ENCODE results near the gene KRT6C. TPM values are rescaled to one million over a fixed set of nuclear protein-coding genes. Genes with fewer than 3 reads are reported as not detected.

KRT6C gene
- total and polyA plus RNA-seq, 2 donors from 2014 or later: not detected

- no peak for FAIRE-seq
- H3K4me1 ChIP-seq (ENCODE audit: control insufficient read depth in 2 of 3, insufficient read depth in 2 of 3, low read depth in 1 of 3, low read length in 3 of 3): no peaks in the 10 kb centered on the region
- no peak overlapping the region for H3K27ac ChIP-seq (ENCODE audit: low read depth in 2 of 2, low read length in 2 of 2)
- no peak overlapping the region for H3K9ac ChIP-seq (ENCODE audit: low read length in 3 of 3)
- intact Hi-C loops (cut with DNase I): no loop called here
- no peaks in the 10 kb centered on the region for H3K27me3 ChIP-seq (ENCODE audit: control insufficient read depth, insufficient read depth, low read length)
- no peaks in the 10 kb centered on the region for H3K36me3 ChIP-seq (ENCODE audit: control insufficient read depth in 2 of 3, insufficient read depth in 3 of 3, low read length in 3 of 3)
- H3K9me3 ChIP-seq (ENCODE audit: control insufficient read depth in 2 of 3, insufficient read depth in 1 of 3, low read length in 3 of 3): no peaks in the 10 kb centered on the region
- no peak for DNase-seq
- no peak overlapping the region for H3K4me3 ChIP-seq (ENCODE audit: low read length in 3 of 3)
- TF ChIP-seq CTCF (IDR thresholded peaks at IDR 0.05; ENCODE audit: borderline replicate concordance, extremely low read depth, insufficient read depth): no peak
Observed at GRCh38 chr12:52440821-52441319, 32.7 kb downstream of the KRT6C start.

- intact Hi-C loops (cut with DNase I): no loop called here
- no peaks in the 10 kb centered on the region for H3K27me3 ChIP-seq (ENCODE audit: control insufficient read depth, insufficient read depth, low read length)
- no peak overlapping the region for H3K9ac ChIP-seq (ENCODE audit: low read length in 3 of 3)
- no peaks in the 10 kb centered on the region for H3K9me3 ChIP-seq (ENCODE audit: control insufficient read depth in 2 of 3, insufficient read depth in 1 of 3, low read length in 3 of 3)
- H3K4me1 ChIP-seq (ENCODE audit: control insufficient read depth in 2 of 3, insufficient read depth in 2 of 3, low read depth in 1 of 3, low read length in 3 of 3): no peaks in the 10 kb centered on the region
- no peak overlapping the region for H3K27ac ChIP-seq (ENCODE audit: low read depth in 2 of 2, low read length in 2 of 2)
- no peaks in the 10 kb centered on the region for H3K36me3 ChIP-seq (ENCODE audit: control insufficient read depth in 2 of 3, insufficient read depth in 3 of 3, low read length in 3 of 3)
- no peak for FAIRE-seq
- TF ChIP-seq CTCF (IDR thresholded peaks at IDR 0.05; ENCODE audit: borderline replicate concordance, extremely low read depth, insufficient read depth): no peak
- no peak for DNase-seq
- no peak overlapping the region for H3K4me3 ChIP-seq (ENCODE audit: low read length in 3 of 3)
Observed at GRCh38 chr12:52439845-52440244, 33.8 kb downstream of the KRT6C start.

- H3K27ac ChIP-seq (ENCODE audit: low read depth in 2 of 2, low read length in 2 of 2): no peak overlapping the region
- intact Hi-C loops (cut with DNase I): no loop called here
Observed at GRCh38 chr12:52439420-52439819, 34.2 kb downstream of the KRT6C start.

More at GRCh38 chr12:52439420-52439819, 34.2 kb downstream of the KRT6C start:
- Histone ChIP-seq H3K4me3 (ENCODE audit: low read length in 3 of 3) (no peak overlapping the region), H3K9ac (ENCODE audit: low read length in 3 of 3) (no peak overlapping the region), H3K36me3 (ENCODE audit: control insufficient read depth in 2 of 3, insufficient read depth in 3 of 3, low read length in 3 of 3) (no peaks in the 10 kb centered on the region), H3K27me3 (ENCODE audit: control insufficient read depth, insufficient read depth, low read length) (no peaks in the 10 kb centered on the region), H3K9me3 (ENCODE audit: control insufficient read depth in 2 of 3, insufficient read depth in 1 of 3, low read length in 3 of 3) (no peaks in the 10 kb centered on the region), H3K4me1 (ENCODE audit: control insufficient read depth in 2 of 3, insufficient read depth in 2 of 3, low read depth in 1 of 3, low read length in 3 of 3) (no peaks in the 10 kb centered on the region)
- TF ChIP-seq CTCF (IDR thresholded peaks at IDR 0.05; ENCODE audit: borderline replicate concordance, extremely low read depth, insufficient read depth): no peak
- DNase-seq: no peak
- no peak for FAIRE-seq

Data from kidney (tissue), 14 donors.